Tibial nerve (tissue), 4 donors: ENCODE measurements around the gene ILDR1. TPM values are rescaled to one million over a fixed set of nuclear protein-coding genes. Genes with fewer than 3 reads are reported as not detected.

ENCODE experiments used
- DNase-seq, 2 donors: peaks; one replicate each; pipeline ENCODE4 v3.0.0-alpha.2; 2019; ENCODE audit warnings: low spot score in 2 of 2
- H3K27ac ChIP-seq, 4 donors: fragments of 200-600 bp; sonication (generic) in 3 of 4; one replicate each; pipeline ENCODE4 v1.5.1; 2017 to 2019; ENCODE audit warnings: mild to moderate bottlenecking in 1 of 4
- H3K27me3 ChIP-seq, 2 donors: fragments of 200-600 bp; sonication (generic) in 1 of 2; one replicate each; pipeline versions ENCODE4 v1.5.1 to v1.6.0; 2017 to 2019
- H3K36me3 ChIP-seq, 3 donors: fragments of 200-600 bp; sonication (generic); one replicate each; pipeline ENCODE4 v1.5.1; 2018 to 2019
- H3K4me1 ChIP-seq, 4 donors: fragments of 200-600 bp; sonication (generic) in 3 of 4; one replicate each; pipeline ENCODE4 v1.5.1; 2017 to 2019
- H3K4me3 ChIP-seq, 4 donors: fragments of 200-600 bp; sonication (generic) in 3 of 4; one replicate each; pipeline ENCODE4 v1.5.1; 2017 to 2019; ENCODE audit warnings: mild to moderate bottlenecking in 1 of 4, moderate library complexity in 1 of 4
- H3K9me3 ChIP-seq, 4 donors: fragments of 200-600 bp; sonication (generic) in 3 of 4; one replicate each; pipeline ENCODE4 v1.5.1; 2017 to 2019
- CTCF ChIP-seq, 5 experiments: fragments of 200-600 bp in 3 of 5; fragments of 450-650 bp in 2 of 5; sonication (generic) in 3 of 5; IDR thresholded peaks; one replicate each; pipeline ENCODE4 v1.5.1; 2016 to 2019; ENCODE audit warnings: antibody characterized with exemption in 5 of 5, mild to moderate bottlenecking in 3 of 5, moderate library complexity in 2 of 5
- EP300 ChIP-seq, 2 donors: sonication (generic); formaldehyde crosslinking; IDR thresholded peaks; one replicate each; pipeline ENCODE4 v1.6.1; 2017; ENCODE audit warnings: antibody characterized with exemption in 2 of 2, mild to moderate bottlenecking in 1 of 2
- POLR2A ChIP-seq, 2 donors: fragments of 450-650 bp; IDR thresholded peaks; one replicate each; pipeline ENCODE4 v1.6.1; 2017; ENCODE audit warnings: antibody characterized with exemption in 2 of 2, mild to moderate bottlenecking in 2 of 2, moderate library complexity in 2 of 2
- WGBS, 2 donors: methylation state at CpG; one replicate each; pipeline ENCODE4 v1.1.5; 2018; 5-methylcytosine and 5-hydroxymethylcytosine counted together
- total RNA-seq, 4 donors: library from RNA; depleted of rRNA; stranded (reverse); fragments of >200 nt; gene quantifications; one replicate each; pipeline ENCODE4 v1.1.0, GENCODE V29; 2016

The ILDR1 gene
- total RNA-seq, 4 donors from 2014 or later, result not detected

GRCh38 chr3:122003606-122004005, 18.4 kb downstream of the ILDR1 start:
- 24 to 32% methylated on average over 1 of the region's 1 CpG for WGBS, 2 donors
- Histone ChIP-seq H3K9me3 (no peaks in the 10 kb centered on the region), H3K4me3 (no peak overlapping the region), H3K27ac (no peak overlapping the region), H3K27me3 (no peaks in the 10 kb centered on the region), H3K36me3 (no peaks in the 10 kb centered on the region), H3K4me1 (no peaks in the 10 kb centered on the region)
- TF ChIP-seq CTCF (IDR thresholded peaks at IDR 0.05), result no peak
- no peak for TF ChIP-seq POLR2A (IDR thresholded peaks at IDR 0.05)
- no peak for TF ChIP-seq EP300 (IDR thresholded peaks at IDR 0.05)
- no peak for DNase-seq

GRCh38 chr3:122003112-122003511, 18.9 kb downstream of the ILDR1 start:
- Histone ChIP-seq H3K4me1 (peaks cover 0 to 4% (median 0%) of the 10 kb centered on the region in 4 donors), H3K9me3 (no peaks in the 10 kb centered on the region), H3K27ac (no peak overlapping the region), H3K4me3 (no peak overlapping the region), H3K27me3 (no peaks in the 10 kb centered on the region), H3K36me3 (no peaks in the 10 kb centered on the region)
- TF ChIP-seq POLR2A (IDR thresholded peaks at IDR 0.05) (no peak), EP300 (IDR thresholded peaks at IDR 0.05) (no peak), CTCF (IDR thresholded peaks at IDR 0.05) (no peak)
- no peak for DNase-seq
- WGBS, 2 donors, result 41 to 48% methylated on average over 6 of the region's 6 CpGs

- Histone ChIP-seq H3K9me3 (no peaks in the 10 kb centered on the region), H3K4me1 (peaks cover 0 to 6% (median 0%) of the 10 kb centered on the region in 4 donors), H3K27ac (no peak overlapping the region), H3K27me3 (no peaks in the 10 kb centered on the region), H3K4me3 (no peak overlapping the region), H3K36me3 (no peaks in the 10 kb centered on the region)
- TF ChIP-seq POLR2A (IDR thresholded peaks at IDR 0.05) (no peak), CTCF (IDR thresholded peaks at IDR 0.05) (no peak), EP300 (IDR thresholded peaks at IDR 0.05) (no peak)
- no peak for DNase-seq
- WGBS, 2 donors, result 82 to 85% methylated on average over 7 of the region's 7 CpGs
These were observed 19.4 kb downstream of the ILDR1 start for GRCh38 chr3:122002611-122003010.

GRCh38 chr3:122001892-122002291, 20.2 kb downstream of the ILDR1 start:
- TF ChIP-seq POLR2A (IDR thresholded peaks at IDR 0.05) (no peak), EP300 (IDR thresholded peaks at IDR 0.05) (no peak), CTCF (IDR thresholded peaks at IDR 0.05) (no peak)
- DNase-seq, result no peak
- Histone ChIP-seq H3K9me3 (no peaks in the 10 kb centered on the region), H3K27ac (no peak overlapping the region), H3K36me3 (no peaks in the 10 kb centered on the region), H3K4me1 (peaks cover 0 to 6% (median 0%) of the 10 kb centered on the region in 4 donors), H3K4me3 (no peak overlapping the region), H3K27me3 (no peaks in the 10 kb centered on the region)
- WGBS, 2 donors, result 86 to 97% methylated on average over 3 of the region's 3 CpGs

GRCh38 chr3:122000936-122001605, 21.0 kb downstream of the ILDR1 start:
- WGBS, 2 donors, result 59 to 71% methylated on average over 4 of the region's 4 CpGs
- H3K27ac ChIP-seq, result no peak overlapping the region
- TF ChIP-seq EP300 (IDR thresholded peaks at IDR 0.05), result no peak
- TF ChIP-seq POLR2A (IDR thresholded peaks at IDR 0.05), result no peak
- no peak for TF ChIP-seq CTCF (IDR thresholded peaks at IDR 0.05)
- no peak for DNase-seq
- no peaks in the 10 kb centered on the region for H3K27me3 ChIP-seq
- no peaks in the 10 kb centered on the region for H3K36me3 ChIP-seq
- no peak overlapping the region for H3K4me3 ChIP-seq
- no peaks in the 10 kb centered on the region for H3K9me3 ChIP-seq
- H3K4me1 ChIP-seq, result peaks cover 0 to 6% (median under 1%) of the 10 kb centered on the region in 4 donors
